ENCODE data around the gene DPH5.

Gene DPH5

DNA sequence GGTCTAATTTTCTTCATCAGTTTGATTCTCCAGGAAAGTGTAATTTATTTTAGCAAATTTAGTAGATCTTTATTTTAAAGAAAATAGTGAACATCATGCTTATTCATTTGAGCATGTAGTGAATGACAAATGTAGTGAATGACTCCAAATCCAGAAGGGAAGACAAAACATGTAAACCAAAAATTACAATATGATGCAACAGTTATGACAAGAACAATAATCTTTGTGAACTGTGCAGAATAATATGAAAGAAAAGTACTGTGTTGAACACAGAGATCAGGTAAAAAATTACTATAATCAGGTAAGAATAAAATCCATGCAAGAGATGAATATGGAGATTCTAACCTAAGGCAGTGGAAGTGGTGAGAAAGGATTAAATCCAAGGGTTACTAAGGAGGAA lies 30.0 kb upstream of the DPH5 start:
- H3K9me3 ChIP-seq (ENCODE audit: severe bottlenecking), result no peaks in the 10 kb centered on the region
- DNase-seq (ENCODE audit: low spot score), result no peak
- H3K27ac ChIP-seq (ENCODE audit: poor library complexity, severe bottlenecking), result no peak overlapping the region
- H3K27me3 ChIP-seq (ENCODE audit: insufficient read depth, poor library complexity, severe bottlenecking), result no peaks in the 10 kb centered on the region
- no peaks in the 10 kb centered on the region for H3K4me1 ChIP-seq (ENCODE audit: insufficient read depth, poor library complexity, severe bottlenecking)
- H3K4me3 ChIP-seq (ENCODE audit: severe bottlenecking), result no peak overlapping the region
- TF ChIP-seq, protein P1, sequence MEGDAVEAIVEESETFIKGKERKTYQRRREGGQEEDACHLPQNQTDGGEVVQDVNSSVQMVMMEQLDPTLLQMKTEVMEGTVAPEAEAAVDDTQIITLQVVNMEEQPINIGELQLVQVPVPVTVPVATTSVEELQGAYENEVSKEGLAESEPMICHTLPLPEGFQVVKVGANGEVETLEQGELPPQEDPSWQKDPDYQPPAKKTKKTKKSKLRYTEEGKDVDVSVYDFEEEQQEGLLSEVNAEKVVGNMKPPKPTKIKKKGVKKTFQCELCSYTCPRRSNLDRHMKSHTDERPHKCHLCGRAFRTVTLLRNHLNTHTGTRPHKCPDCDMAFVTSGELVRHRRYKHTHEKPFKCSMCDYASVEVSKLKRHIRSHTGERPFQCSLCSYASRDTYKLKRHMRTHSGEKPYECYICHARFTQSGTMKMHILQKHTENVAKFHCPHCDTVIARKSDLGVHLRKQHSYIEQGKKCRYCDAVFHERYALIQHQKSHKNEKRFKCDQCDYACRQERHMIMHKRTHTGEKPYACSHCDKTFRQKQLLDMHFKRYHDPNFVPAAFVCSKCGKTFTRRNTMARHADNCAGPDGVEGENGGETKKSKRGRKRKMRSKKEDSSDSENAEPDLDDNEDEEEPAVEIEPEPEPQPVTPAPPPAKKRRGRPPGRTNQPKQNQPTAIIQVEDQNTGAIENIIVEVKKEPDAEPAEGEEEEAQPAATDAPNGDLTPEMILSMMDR (IDR thresholded peaks at IDR 0.05; ENCODE audit: poor library complexity, severe bottlenecking), result no peak
- ATAC-seq (ENCODE audit: low read depth), result no peak
- H3K36me3 ChIP-seq (ENCODE audit: low read depth), result no peaks in the 10 kb centered on the region

DNA sequence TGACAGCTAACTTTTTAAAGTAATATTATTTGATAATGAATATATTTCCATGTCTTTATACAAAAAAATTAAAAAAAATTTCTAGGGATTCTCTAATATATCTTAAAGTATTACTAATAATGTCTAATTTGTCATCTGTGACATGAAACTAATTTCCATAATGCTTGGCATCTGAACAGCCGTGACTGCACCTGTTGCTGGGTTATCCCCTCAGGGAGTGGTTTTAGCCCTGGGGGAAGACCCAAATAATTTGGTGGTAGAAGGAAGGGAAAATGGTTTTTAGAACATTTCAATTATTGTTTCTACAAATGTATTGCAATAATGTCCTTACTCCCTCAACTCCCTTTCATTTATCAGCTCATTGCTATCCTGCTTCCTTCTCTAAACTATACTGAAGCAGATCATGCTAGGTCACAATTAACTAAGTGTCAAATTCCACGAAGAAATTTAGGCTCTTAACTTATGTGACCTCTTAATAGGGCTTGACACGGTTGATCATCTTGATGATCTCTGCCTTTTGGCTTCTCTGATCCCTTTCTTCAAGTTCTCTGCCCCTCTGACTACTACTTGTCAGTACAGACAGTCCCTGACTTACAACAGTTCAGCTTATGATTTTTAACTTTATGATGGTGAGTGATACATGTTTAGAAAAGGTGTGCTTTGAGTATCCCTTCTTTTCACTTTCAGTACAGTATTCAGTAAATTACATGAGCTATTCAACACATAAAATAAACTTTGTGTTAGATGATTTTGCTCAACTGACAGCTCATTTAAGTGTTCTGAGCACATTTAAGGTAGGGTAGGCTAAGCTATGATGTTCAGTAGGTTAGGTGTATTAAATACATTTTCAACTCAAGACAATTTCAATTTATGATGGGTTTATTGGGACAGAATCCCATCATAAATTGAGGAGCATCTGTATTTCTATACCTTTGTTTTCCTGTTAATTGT lies 26.4 kb upstream of the DPH5 start:
- Histone ChIP-seq H3K9me3 (ENCODE audit: severe bottlenecking) (no peaks in the 10 kb centered on the region), H3K4me1 (ENCODE audit: insufficient read depth, poor library complexity, severe bottlenecking) (no peaks in the 10 kb centered on the region), H3K4me3 (ENCODE audit: severe bottlenecking) (no peak overlapping the region), H3K27me3 (ENCODE audit: insufficient read depth, poor library complexity, severe bottlenecking) (no peaks in the 10 kb centered on the region), H3K36me3 (ENCODE audit: low read depth) (no peaks in the 10 kb centered on the region), H3K27ac (ENCODE audit: poor library complexity, severe bottlenecking) (no peak overlapping the region)
- TF ChIP-seq, protein P1 (IDR thresholded peaks at IDR 0.05; ENCODE audit: poor library complexity, severe bottlenecking), result no peak
- DNase-seq (ENCODE audit: low spot score) (no peak), ATAC-seq (ENCODE audit: low read depth) (no peak)

DNA sequence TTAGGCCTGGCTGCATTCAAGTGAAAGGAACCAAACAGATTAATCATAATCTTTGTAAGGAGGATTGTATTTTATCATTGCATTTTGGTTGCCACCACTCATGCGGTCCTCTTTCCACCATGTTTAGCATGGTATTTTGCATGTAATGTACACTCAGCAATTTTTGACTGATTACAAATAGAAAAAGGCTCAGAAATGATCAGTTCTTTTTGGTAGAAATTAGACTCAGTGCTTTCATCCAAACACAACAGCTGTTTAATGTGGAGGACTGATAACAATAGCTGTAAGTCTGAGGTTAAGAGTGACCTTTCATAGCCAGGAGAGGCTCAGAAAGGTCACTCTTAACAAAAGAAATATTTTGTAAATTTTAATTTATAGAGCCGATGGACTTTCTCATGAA lies 25.3 kb upstream of the DPH5 start:
- Histone ChIP-seq H3K9me3 (ENCODE audit: severe bottlenecking) (no peaks in the 10 kb centered on the region), H3K27ac (ENCODE audit: poor library complexity, severe bottlenecking) (no peak overlapping the region), H3K36me3 (ENCODE audit: low read depth) (no peaks in the 10 kb centered on the region), H3K4me3 (ENCODE audit: severe bottlenecking) (no peak overlapping the region), H3K4me1 (ENCODE audit: insufficient read depth, poor library complexity, severe bottlenecking) (no peaks in the 10 kb centered on the region), H3K27me3 (ENCODE audit: insufficient read depth, poor library complexity, severe bottlenecking) (no peaks in the 10 kb centered on the region)
- DNase-seq (ENCODE audit: low spot score) (no peak), ATAC-seq (ENCODE audit: low read depth) (no peak)
- TF ChIP-seq, protein P1 (IDR thresholded peaks at IDR 0.05; ENCODE audit: poor library complexity, severe bottlenecking), result no peak

DNA sequence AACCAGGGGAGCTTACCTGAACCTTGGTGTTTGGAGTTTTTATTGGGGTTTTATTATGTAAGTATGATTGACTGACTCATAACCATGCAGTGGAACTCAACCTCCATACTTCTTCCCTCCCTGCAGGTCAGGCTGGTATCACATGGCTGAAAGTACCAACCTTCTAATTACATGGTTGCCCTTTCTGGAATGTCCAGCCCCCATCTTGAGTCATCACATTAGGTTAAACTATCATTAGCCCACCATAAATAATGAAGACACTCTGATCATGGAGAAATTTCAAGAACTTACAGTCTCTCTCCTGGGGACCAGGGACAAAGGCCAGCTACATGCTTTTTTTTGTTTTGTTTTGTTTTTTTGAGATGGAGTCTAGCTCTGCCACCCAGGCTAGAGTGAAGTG lies 19.2 kb upstream of the DPH5 start:
- DNase-seq (ENCODE audit: low spot score) (no peak), ATAC-seq (ENCODE audit: low read depth) (no peak)
- Histone ChIP-seq H3K9me3 (ENCODE audit: severe bottlenecking) (peaks cover 10% of the 10 kb centered on the region), H3K4me3 (ENCODE audit: severe bottlenecking) (no peak overlapping the region), H3K27me3 (ENCODE audit: insufficient read depth, poor library complexity, severe bottlenecking) (no peaks in the 10 kb centered on the region), H3K36me3 (ENCODE audit: low read depth) (peaks cover 34% of the 10 kb centered on the region), H3K27ac (ENCODE audit: poor library complexity, severe bottlenecking) (no peak overlapping the region), H3K4me1 (ENCODE audit: insufficient read depth, poor library complexity, severe bottlenecking) (no peaks in the 10 kb centered on the region)
- TF ChIP-seq, protein P1 (IDR thresholded peaks at IDR 0.05; ENCODE audit: poor library complexity, severe bottlenecking), result no peak

DNA sequence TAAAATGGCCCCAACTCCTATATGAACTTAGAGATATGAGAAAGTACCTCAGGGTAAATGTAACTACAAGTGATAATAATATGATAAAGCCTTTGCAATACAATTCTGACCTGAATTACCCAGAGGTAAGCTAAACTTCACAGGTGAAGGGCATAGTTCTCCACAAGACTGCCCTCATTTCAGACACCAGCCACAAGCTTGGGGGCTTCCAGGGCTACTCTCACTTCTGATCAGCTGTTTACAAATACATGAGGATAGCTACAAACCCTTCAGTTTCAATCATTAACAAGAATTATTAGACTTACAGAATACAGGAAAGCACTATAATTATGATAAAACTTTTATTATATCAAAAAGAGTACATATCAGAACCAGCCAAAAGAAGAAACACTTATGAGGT lies 18.7 kb upstream of the DPH5 start:
- H3K36me3 ChIP-seq (ENCODE audit: low read depth), result peaks cover 34% of the 10 kb centered on the region
- H3K9me3 ChIP-seq (ENCODE audit: severe bottlenecking), result peaks cover 10% of the 10 kb centered on the region
- no peak for ATAC-seq (ENCODE audit: low read depth)
- TF ChIP-seq, protein P1 (IDR thresholded peaks at IDR 0.05; ENCODE audit: poor library complexity, severe bottlenecking), result no peak
- H3K27ac ChIP-seq (ENCODE audit: poor library complexity, severe bottlenecking), result no peak overlapping the region
- no peak for DNase-seq (ENCODE audit: low spot score)
- H3K4me3 ChIP-seq (ENCODE audit: severe bottlenecking), result no peak overlapping the region
- H3K27me3 ChIP-seq (ENCODE audit: insufficient read depth, poor library complexity, severe bottlenecking), result no peaks in the 10 kb centered on the region
- no peaks in the 10 kb centered on the region for H3K4me1 ChIP-seq (ENCODE audit: insufficient read depth, poor library complexity, severe bottlenecking)

Measured in RWPE2 (cell line).